C4-2B (cell line): Measurements from ENCODE around the gene P3H2.

Experiments
- ZFX ChIP-seq: fragments of 450-650 bp; IDR thresholded peaks from 2 replicates; pipeline ENCODE4 v1.6.1; 2017
- TF ChIP-seq, protein P1 (sequence below): fragments of 450-650 bp; conservative IDR thresholded peaks from 2 replicates; pipeline ENCODE4 v1.5.1; 2017; ENCODE audit warnings: mild to moderate bottlenecking

DNA sequence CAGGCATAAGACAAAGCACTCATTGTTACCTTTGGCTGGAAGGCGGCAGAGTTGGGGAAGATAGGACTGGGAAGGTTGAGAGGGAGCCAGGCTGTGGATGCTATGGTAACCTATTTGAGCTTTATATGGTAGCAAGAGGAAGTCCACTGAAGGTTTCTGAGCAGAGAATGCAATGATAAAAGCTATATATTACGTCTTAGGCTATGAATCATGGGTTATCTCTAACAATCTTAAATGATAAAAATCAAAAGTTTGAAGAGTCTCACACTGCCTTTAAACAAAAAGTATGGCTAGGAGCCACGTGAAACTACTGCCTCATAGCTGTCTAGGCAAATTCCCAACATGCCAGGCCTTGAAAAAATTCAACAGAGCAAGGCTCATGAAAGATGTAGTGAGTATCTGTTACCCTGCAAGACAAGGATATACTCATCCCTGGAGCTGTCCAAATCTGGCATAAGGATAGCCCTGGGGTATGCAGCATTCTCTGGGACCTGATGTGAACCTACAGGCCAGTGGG lies 4.1 kb downstream of the P3H2 start:
- TF ChIP-seq, protein P1, sequence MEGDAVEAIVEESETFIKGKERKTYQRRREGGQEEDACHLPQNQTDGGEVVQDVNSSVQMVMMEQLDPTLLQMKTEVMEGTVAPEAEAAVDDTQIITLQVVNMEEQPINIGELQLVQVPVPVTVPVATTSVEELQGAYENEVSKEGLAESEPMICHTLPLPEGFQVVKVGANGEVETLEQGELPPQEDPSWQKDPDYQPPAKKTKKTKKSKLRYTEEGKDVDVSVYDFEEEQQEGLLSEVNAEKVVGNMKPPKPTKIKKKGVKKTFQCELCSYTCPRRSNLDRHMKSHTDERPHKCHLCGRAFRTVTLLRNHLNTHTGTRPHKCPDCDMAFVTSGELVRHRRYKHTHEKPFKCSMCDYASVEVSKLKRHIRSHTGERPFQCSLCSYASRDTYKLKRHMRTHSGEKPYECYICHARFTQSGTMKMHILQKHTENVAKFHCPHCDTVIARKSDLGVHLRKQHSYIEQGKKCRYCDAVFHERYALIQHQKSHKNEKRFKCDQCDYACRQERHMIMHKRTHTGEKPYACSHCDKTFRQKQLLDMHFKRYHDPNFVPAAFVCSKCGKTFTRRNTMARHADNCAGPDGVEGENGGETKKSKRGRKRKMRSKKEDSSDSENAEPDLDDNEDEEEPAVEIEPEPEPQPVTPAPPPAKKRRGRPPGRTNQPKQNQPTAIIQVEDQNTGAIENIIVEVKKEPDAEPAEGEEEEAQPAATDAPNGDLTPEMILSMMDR: no peak
- no peak for TF ChIP-seq ZFX
